ENCODE measurements around the gene INKA1. TPM values are rescaled to one million over a fixed set of nuclear protein-coding genes. Genes with fewer than 3 reads are reported as not detected.

The INKA1 gene
- total and polyA plus RNA-seq, 2 of the 8 experiments (the other 6 are each of a cell fraction or from before 2014, with no cell fraction given) = 1.3 to 4.7 TPM

- DNase-seq (ENCODE audit: low read depth in 1 of 2, low spot score in 2 of 2) (no peak), FAIRE-seq (no peak)
- Histone ChIP-seq H3K56ac (replicated peaks; ENCODE audit: insufficient read length, low read depth, low read length) (no peak overlapping the region), H3K4me2 (ENCODE audit: insufficient read depth in 1 of 2, low read depth in 2 of 2, low read length in 2 of 2) (peak overlapping the region in 1 of 2 experiments; percentile 41; a peak in 2 of 4 replicates), H4K20me1 (replicated peaks in 1 of 2; ENCODE audit: control insufficient read depth in 1 of 2, insufficient read depth in 2 of 2, low read length in 2 of 2) (no peaks in the 10 kb centered on the region), H3K9me3 (ENCODE audit: insufficient read depth in 2 of 2, low read depth in 1 of 2, low read length in 1 of 2) (no peaks in the 10 kb centered on the region), H2BK20ac (ENCODE audit: low read length) (no peak overlapping the region), H4K91ac (replicated peaks; ENCODE audit: insufficient read length, low read length) (peak overlapping the region; percentile 48), H2AK5ac (ENCODE audit: low read depth, low read length) (no peak overlapping the region), H3K79me1 (ENCODE audit: low read depth, low read length) (no peaks in the 10 kb centered on the region), H2BK120ac (replicated peaks; ENCODE audit: low read depth, low read length) (peak overlapping the region; percentile 61), H3K27ac (ENCODE audit: low read depth, low read length) (0 out of 2 replicates have a peak overlapping the region, but pooled peaks have one; percentile 20), H2AFZ (ENCODE audit: low read length) (no peak overlapping the region), H3K4me3 (ENCODE audit: extremely low read depth in 1 of 4, insufficient read depth in 2 of 4, low read depth in 3 of 4, low read length in 4 of 4) (no peak overlapping the region), H3K79me2 (ENCODE audit: control insufficient read depth in 1 of 2, insufficient read depth in 2 of 2, low read length in 2 of 2) (no peaks in the 10 kb centered on the region), H3K27me3 (replicated peaks in 1 of 4; ENCODE audit: control insufficient read depth in 3 of 4, extremely low read depth in 1 of 4, insufficient read depth in 3 of 4, low read length in 3 of 4) (peaks cover 0 to 17% (median 15%) of the 10 kb centered on the region in 4 experiments; a peak in 6 of 7 replicates), H3K18ac (ENCODE audit: extremely low read depth, low read length) (peak overlapping the region; percentile 67), H4K5ac (ENCODE audit: insufficient read length, low read depth, low read length) (no peak overlapping the region), H2BK5ac (ENCODE audit: low read depth, low read length) (peak overlapping the region; percentile 9; the same call in 1 of the 2 replicates), H2BK12ac (ENCODE audit: low read depth, low read length) (peak overlapping the region; percentile 92; the same call in 1 of the 2 replicates), H3K9ac (replicated peaks in 1 of 4; ENCODE audit: extremely low read depth in 1 of 4, low read depth in 3 of 4, low read length in 3 of 4) (no peak overlapping the region), H4K8ac (ENCODE audit: extremely low read depth, insufficient read depth, low read length) (peak overlapping the region; percentile 74), H3K23ac (ENCODE audit: insufficient read length) (no peak overlapping the region), H3K4me1 (replicated peaks in 1 of 4; ENCODE audit: control insufficient read depth in 3 of 4, insufficient read depth in 4 of 4, low read length in 3 of 4) (peaks cover 0 to 25% (median 21%) of the 10 kb centered on the region in 4 experiments; a peak in 6 of 7 replicates), H2BK15ac (ENCODE audit: low read length) (peak overlapping the region; percentile 55; the same call in 1 of the 2 replicates), H3K36me3 (ENCODE audit: control insufficient read depth in 2 of 4, insufficient read depth in 4 of 4, low read length in 3 of 4) (no peaks in the 10 kb centered on the region), H3K4ac (replicated peaks; ENCODE audit: insufficient read length, low read depth, low read length) (no peak overlapping the region), H3K14ac (ENCODE audit: insufficient read length) (no peak overlapping the region), H3K23me2 (ENCODE audit: low read depth, low read length) (peaks cover 8% of the 10 kb centered on the region; the same call in 1 of the 2 replicates)
- 65% methylated on average over 7 of the region's 11 CpGs; no CpG with 5 or more reads in 1 of the 2 experiments for WGBS, 2 experiments (ENCODE audit: extremely low coverage in 1 of 2, insufficient coverage in 1 of 2, insufficient read length in 1 of 2, insufficient replicate concordance in 2 of 2, low coverage in 1 of 2, low lambda C conversion rate in 2 of 2, missing lambda C conversion rate in 1 of 2)
- CTCF ChIA-PET (ENCODE audit: partially characterized antibody) = interaction anchor here (0.6 to 17.0 kb wide), 8 partner anchors 9 to 103 kb away, joined by 3 to 266 read pairs (median 7); partner anchors contain the start of gene UBA7
- TF ChIP-seq TBP (IDR thresholded peaks at IDR 0.05; ENCODE audit: low read depth, low read length) (no peak), RBBP5 (IDR thresholded peaks at IDR 0.05; ENCODE audit: borderline replicate concordance, low read depth, low read length) (peak; percentile 25; the same call in 1 of the 2 replicates)
- POLR2A ChIA-PET (ENCODE audit: partially characterized antibody) = interaction anchor here (0.8 to 6.2 kb wide), 6 partner anchors 11 to 87 kb away, joined by 3 to 16 read pairs (median 4); partner anchors contain the start of genes AMIGO3 and TRAIP
Measured at GRCh38 chr3:49805897-49806701, 3.0 kb downstream of the INKA1 start.
